Activated naive CD4-positive, alpha-beta T cell treated with anti-CD3 and anti-CD28 coated beads for 36 hours (primary cell): Measurements from ENCODE around the gene RAB44. TPM values are rescaled to one million over a fixed set of nuclear protein-coding genes. Genes with fewer than 3 reads are reported as not detected.
"Not testable (repeated sequence)": the region's sequence is repeated elsewhere in the genome, so short reads cannot be mapped to it uniquely, and the experiment has no call there.

Source experiments
- CTCF ChIA-PET: fragments of 350-600 bp; sonication (Branson Sonifier 250); formaldehyde crosslinking; loops from one replicate; lab custom pipeline; 2021; ENCODE audit warnings: antibody characterized with exemption; lab: Charles Lee
- DNase-seq: peaks from one replicate; pipeline ENCODE4 v3.0.0-alpha.2; 2020
- H3K27ac Mint-ChIP-seq: one replicate; pipeline ENCODE4 v1.8.0; 2021; ENCODE audit warnings: mild to moderate bottlenecking, mixed read lengths
- H3K27me3 Mint-ChIP-seq: one replicate; pipeline ENCODE4 v1.8.0; 2021; ENCODE audit warnings: low read depth, mixed read lengths
- H3K36me3 Mint-ChIP-seq: one replicate; pipeline ENCODE4 v1.8.0; 2021; ENCODE audit warnings: low read depth, mixed read lengths
- H3K4me1 Mint-ChIP-seq: one replicate; pipeline ENCODE4 v1.8.0; 2021; ENCODE audit warnings: low read depth, mixed read lengths
- H3K4me3 Mint-ChIP-seq: one replicate; pipeline ENCODE4 v1.8.0; 2021; ENCODE audit warnings: mild to moderate bottlenecking, moderate library complexity, mixed read lengths
- H3K9me3 Mint-ChIP-seq: one replicate; pipeline ENCODE4 v1.8.0; 2021; ENCODE audit warnings: mixed read lengths
- intact Hi-C: fragments of 100-400 bp; cut with micrococcal nuclease; formaldehyde crosslinking; loops from one replicate; pipeline ENCODE4 v1.15.1; 2023
- total RNA-seq, 2 experiments: library from RNA; stranded (reverse); gene quantifications; one replicate each; pipeline ENCODE4 v1.2.3, GENCODE V29; 2021

RAB44 gene, protein sequence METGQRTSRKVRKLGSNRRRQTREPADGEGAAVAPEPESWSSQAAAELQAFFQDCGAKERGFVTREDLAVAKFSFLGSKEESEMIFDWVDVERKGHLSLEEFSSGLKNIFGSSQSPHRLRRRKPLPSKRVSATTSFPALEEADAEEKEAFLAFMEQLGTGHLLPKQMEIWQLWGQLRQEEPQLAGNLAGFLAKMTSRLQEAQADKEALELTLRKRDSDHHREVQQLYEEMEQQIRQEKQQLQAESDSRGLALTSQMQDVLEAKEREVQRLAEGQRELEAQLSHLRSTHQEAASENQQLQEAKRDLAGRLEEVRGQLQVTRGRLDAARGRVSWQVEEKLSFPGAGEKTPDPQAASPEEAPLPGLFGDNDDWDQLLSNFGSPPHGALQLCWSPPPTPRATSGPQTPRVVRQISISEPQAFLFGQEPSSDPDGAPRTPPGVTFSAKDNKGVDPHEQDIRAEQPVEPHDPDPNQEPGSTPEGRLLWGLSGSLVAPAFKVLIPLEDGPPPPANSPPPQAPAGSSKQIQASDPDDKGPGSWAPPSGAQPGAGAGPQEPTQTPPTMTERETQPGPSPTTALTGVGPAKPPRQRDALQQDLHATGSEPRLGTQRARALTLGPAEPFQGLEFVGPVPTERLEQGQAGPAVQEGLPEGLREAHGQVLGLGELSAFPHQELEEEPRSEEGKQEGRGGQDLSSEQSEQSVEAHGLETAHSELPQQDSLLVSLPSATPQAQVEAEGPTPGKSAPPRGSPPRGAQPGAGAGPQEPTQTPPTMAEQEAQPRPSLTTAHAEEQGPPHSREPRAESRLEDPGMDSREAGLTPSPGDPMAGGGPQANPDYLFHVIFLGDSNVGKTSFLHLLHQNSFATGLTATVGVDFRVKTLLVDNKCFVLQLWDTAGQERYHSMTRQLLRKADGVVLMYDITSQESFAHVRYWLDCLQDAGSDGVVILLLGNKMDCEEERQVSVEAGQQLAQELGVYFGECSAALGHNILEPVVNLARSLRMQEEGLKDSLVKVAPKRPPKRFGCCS
- under 1 TPM in 1 of 2 experiments, not detected in 1; 0.05 TPM for total RNA-seq

DNA sequence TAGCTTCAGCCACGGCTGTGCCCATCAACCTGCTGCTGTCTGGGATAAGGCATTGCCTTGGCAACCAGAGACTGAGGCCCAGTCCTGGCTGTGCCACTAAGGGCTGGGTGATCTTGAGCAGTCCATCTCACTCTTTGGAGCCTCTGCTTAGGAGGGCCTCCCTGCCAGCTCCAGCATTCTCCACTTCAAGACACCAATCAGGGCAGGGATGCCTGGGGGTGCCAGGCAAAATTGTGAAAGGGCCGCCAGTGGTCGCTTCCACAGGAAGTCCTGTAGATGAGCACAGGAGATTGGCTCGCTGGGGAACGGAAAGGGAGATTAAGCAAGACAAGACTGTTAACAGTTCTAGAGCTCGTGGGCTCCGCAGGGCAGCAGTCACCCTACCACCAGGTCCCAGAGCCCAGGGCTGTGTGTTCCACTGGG lies at the start of gene RAB44:
TSS of gene RAB44 (plus strand) at position 346 of the 423 bp plus-strand sequence. CDS start 6,410 bp downstream, outside the sequence.
- intact Hi-C loops = no loop called here
- Mint-ChIP-seq H3K27me3 (peaks cover 5% of the 10 kb centered on the region), H3K4me1 (peaks cover 20% of the 10 kb centered on the region), H3K9me3 (no peaks in the 10 kb centered on the region), H3K36me3 (no peaks in the 10 kb centered on the region), H3K4me3 (no peak within 1 kb of the TSS), H3K27ac (no peak within 1 kb of the TSS)
- CTCF ChIA-PET = interaction anchor here (0.6 to 1.9 kb wide), 3 partner anchors 54 to 341 kb away, joined by 3 to 4 read pairs (median 4); no protein-coding TSS in a partner anchor
- DNase-seq = no peak

DNA sequence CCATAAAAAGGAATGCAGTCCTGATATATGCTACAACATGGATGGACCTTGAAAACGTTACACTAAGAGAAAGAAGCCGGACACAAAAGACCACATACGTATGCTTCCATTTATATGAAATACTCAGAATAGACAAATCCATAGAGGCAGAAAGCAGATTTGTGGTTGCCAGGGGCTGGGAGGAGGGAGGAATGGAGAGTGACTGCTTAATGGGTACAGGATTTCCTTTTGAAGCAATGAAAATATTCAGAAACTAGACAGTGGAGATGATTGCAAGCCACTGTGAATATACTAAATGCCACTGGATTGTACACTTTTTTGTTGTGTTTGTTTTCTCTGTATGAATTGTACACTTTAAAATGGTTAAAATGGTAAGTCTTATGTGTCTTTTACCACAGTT lies 48.5 kb upstream of the RAB44 start:
- Mint-ChIP-seq H3K4me3 (no peak overlapping the region), H3K36me3 (no peaks in the 10 kb centered on the region), H3K4me1 (no peaks in the 10 kb centered on the region), H3K27ac (no peak overlapping the region), H3K9me3 (no peaks in the 10 kb centered on the region), H3K27me3 (peaks cover 3% of the 10 kb centered on the region)
- CTCF ChIA-PET = interaction anchor here (1.2 kb wide), 1 partner anchor 8 kb away, joined by 3 read pairs; no protein-coding TSS in a partner anchor
- intact Hi-C loops = no loop called here
- no peak for DNase-seq

DNA sequence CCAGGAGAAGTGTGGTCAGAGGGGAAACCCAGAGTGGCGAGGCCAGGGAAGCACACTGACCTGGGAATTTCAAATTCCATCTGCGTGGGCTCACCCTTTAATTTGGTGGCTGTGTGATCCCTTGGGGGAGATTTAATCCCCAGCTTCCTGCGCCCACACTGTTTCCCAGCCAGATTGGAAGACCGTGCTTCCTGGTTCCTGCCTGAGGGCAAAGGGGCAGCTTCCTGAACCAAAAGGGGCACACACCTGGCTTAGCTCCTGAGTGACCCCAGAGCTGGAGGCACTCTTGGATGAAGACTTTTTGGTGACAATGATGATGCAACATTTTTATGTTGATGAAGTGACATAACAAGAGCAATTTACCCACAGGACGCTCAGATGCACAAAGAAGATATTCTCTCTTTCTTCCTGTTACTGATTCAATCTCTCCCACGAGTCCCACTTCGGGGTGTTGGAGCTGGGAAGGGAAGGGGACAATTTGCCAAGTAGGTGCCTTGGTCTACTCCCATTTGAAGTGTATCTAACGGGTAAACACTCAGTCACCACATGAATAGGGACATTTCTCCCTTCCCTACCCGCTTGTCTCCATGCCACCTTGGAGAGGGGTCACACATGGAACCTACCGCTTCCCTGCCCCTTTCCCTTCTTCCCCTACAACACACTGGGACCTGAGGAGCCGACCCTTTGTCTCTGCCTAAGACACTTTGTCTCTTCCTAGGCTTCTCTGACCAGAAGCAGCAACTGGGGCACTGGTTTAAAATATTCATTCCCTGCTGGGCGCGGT lies 47.7 kb upstream of the RAB44 start:
- CTCF ChIA-PET = no interaction called here
- no peak overlapping the region for H3K27ac Mint-ChIP-seq
- H3K9me3 Mint-ChIP-seq = no peaks in the 10 kb centered on the region
- no peak for DNase-seq
- H3K4me3 Mint-ChIP-seq = no peak overlapping the region
- H3K27me3 Mint-ChIP-seq = peaks cover 3% of the 10 kb centered on the region
- intact Hi-C loops = no loop called here
- H3K36me3 Mint-ChIP-seq = no peaks in the 10 kb centered on the region
- no peaks in the 10 kb centered on the region for H3K4me1 Mint-ChIP-seq

DNA sequence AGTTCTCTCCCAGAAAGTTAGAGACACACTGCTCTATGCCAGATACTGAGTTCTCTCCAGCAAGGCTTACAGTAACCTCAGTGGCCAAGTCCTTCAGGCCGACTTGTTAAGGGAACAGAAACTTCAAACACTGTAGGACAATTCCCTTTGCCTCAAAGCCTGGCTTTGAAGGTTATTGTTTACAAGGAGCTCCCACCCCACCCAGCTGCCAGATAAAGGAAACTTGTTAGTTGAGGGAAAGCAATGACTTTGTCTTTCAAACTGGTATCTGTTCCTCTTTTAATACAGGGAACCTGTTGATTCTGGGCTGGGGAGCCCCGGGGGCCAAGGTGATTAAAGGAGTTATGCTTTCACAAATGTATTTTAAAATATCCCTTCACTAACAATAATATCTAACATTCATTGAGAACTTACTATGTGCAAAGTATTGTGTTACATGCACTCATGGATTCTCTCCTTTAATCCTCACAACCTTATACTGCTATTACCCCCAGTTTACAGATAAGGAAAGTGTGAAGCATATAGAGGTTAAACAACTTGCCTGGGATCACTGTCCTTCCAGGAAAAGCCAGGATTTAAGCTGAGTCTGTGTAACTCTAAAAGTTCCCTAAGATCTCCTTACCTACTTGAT lies 46.7 kb upstream of the RAB44 start:
- no peak for DNase-seq
- no peak overlapping the region for H3K4me3 Mint-ChIP-seq
- CTCF ChIA-PET = no interaction called here
- H3K27ac Mint-ChIP-seq = no peak overlapping the region
- intact Hi-C loops = no loop called here
- no peaks in the 10 kb centered on the region for H3K36me3 Mint-ChIP-seq
- no peaks in the 10 kb centered on the region for H3K9me3 Mint-ChIP-seq
- H3K4me1 Mint-ChIP-seq = no peaks in the 10 kb centered on the region
- H3K27me3 Mint-ChIP-seq = peaks cover 8% of the 10 kb centered on the region

DNA sequence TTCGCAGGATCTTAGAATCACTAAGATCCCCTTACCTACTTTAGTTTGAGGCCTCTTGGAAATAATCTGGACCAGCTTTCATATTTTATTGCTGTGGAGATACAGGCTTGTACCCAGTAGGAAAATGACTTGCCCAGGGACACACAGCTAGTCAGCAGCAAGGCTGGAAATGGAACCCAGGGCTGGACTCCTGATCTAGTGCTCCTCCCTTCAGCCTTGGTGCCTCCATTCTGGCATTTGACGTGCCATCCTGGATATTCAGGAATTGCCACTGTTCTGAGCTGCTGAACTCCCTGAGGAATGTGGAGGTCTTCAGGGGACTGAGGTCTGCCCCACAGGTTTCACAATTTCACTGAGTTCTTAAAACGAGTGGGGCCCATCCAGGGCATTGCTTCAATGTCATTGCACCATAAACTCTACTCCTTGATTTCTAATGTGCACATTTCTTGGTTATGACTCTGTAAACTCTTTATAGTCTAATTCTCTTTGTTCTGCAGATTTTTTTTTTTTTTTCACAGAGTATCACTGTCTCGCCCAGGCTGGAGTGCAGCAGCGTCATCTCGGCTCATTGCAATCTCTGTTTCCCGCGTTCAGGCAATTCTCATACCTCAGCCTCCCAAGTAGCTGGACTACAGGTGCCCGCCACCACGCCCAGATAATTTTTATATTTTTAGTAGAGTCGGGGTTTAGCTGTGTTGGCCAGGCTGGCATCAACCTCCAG lies 45.8 kb upstream of the RAB44 start:
- Mint-ChIP-seq H3K36me3 (no peaks in the 10 kb centered on the region), H3K27ac (no peak overlapping the region), H3K4me1 (no peaks in the 10 kb centered on the region), H3K4me3 (no peak overlapping the region), H3K9me3 (no peaks in the 10 kb centered on the region), H3K27me3 (peaks cover 10% of the 10 kb centered on the region)
- intact Hi-C loops = no loop called here
- DNase-seq = no peak
- CTCF ChIA-PET = interaction anchor here (0.7 kb wide), 1 partner anchor 11 kb away, joined by 3 read pairs; no protein-coding TSS in a partner anchor

DNA sequence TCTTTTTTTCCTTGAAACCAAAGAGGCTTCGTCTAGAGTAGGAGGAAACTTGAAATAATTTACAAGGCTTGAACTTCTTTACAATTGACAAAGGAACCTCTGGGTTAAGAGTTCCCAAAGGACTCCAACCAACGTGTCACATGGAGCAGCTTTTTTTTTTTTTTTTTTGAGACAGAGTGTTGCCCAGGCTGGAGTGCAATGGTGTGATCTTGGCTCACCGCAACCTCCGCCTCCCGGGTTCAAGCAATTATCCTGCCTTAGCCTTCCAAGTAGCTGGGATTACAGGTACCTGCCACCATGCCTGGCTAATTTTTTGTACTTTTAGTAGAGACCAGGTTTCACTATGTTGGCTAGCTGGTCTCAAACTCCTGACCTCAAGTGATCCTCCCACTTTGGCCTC lies 43.2 kb upstream of the RAB44 start:
- H3K36me3 Mint-ChIP-seq, intact Hi-C loops, DNase-seq, H3K4me1 Mint-ChIP-seq, H3K9me3 Mint-ChIP-seq, H3K4me3 Mint-ChIP-seq, H3K27ac Mint-ChIP-seq: not testable (repeated sequence)
- CTCF ChIA-PET = interaction anchor here (1.6 kb wide), 1 partner anchor 105 kb away, joined by 8 read pairs; no protein-coding TSS in a partner anchor
- peaks cover 17% of the 10 kb centered on the region for H3K27me3 Mint-ChIP-seq

DNA sequence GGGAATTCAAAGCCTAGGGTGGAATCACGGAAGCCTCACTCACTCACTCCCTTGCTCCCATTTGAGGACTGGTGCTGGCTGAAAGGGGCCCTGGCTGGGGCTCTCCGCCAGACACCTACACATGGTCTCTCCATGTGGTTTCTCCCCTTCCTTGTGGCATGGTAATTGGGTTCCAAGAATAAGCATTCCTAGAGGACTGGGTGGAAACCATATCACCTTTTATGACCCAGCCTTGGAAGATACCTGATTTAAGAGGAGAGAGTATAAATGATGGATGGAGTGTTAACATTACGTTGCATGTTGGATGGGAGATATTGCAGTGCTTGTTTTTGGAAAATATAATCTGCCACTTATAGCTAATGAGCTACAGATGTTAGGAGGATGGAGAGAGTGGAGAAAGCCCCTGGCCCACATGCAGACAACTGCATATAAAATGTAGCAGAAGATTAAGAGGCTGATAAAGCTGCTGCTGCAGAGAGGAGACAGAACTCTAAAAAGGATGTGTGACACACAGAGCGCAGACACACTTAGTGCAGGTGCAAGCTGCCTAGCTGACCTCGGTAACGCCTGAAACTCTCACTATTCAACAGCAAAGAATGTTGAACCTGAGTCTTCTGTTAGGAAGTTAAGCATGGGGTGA lies 42.4 kb upstream of the RAB44 start:
- intact Hi-C loops = no loop called here
- no peak for DNase-seq
- H3K4me3 Mint-ChIP-seq = no peak overlapping the region
- H3K4me1 Mint-ChIP-seq = no peaks in the 10 kb centered on the region
- no peaks in the 10 kb centered on the region for H3K9me3 Mint-ChIP-seq
- H3K27ac Mint-ChIP-seq = no peak overlapping the region
- CTCF ChIA-PET = interaction anchor here (0.8 to 1.6 kb wide), 2 partner anchors 40 to 104 kb away, joined by 3 to 8 read pairs; no protein-coding TSS in a partner anchor
- peaks cover 22% of the 10 kb centered on the region for H3K27me3 Mint-ChIP-seq
- no peaks in the 10 kb centered on the region for H3K36me3 Mint-ChIP-seq

DNA sequence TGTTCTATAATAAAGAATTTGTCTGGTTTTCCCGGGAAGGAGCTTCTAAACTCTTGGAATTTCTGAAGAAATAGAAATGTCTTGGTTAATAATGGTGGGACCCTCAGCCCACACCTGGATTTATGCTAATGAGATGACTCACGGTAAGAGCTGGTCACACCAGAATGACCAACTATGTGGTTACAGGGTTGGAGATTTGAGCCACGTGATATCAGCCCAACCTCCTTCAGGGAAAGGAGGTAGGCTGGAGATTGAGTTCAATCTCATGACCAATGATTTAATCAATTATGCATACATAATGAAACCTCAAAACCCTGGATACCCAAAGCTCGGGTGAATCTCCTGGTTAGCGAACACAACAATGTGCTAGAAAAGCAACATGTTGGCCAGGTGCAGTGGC lies 41.2 kb upstream of the RAB44 start:
- Mint-ChIP-seq H3K27ac (no peak overlapping the region), H3K4me3 (no peak overlapping the region), H3K4me1 (no peaks in the 10 kb centered on the region), H3K27me3 (peaks cover 22% of the 10 kb centered on the region), H3K9me3 (no peaks in the 10 kb centered on the region), H3K36me3 (no peaks in the 10 kb centered on the region)
- CTCF ChIA-PET = interaction anchor here (0.6 to 1.0 kb wide), 2 partner anchors 8 to 111 kb away, joined by 3 read pairs; no protein-coding TSS in a partner anchor
- intact Hi-C loops = no loop called here
- DNase-seq = no peak

DNA sequence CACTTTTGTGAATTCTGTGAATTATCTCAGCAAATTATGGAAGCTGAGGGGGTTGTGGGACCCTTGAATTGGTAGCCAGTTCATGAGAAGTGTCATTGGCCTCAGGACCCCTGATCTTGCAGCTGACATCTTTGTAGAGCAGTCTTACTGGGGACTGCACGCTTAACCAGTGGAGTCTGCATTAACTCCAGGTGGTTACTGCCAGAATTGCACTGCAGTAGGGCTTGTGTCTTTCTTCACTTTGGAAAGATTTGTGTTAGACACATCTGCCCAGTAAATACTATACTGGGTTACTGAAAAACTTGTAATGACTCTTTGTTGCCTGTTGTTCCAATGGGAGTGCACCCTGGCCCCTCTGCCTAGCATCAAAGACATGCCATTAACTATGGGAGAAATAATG lies 40.4 kb upstream of the RAB44 start:
- no peak overlapping the region for H3K27ac Mint-ChIP-seq
- intact Hi-C loops = no loop called here
- H3K9me3 Mint-ChIP-seq = no peaks in the 10 kb centered on the region
- CTCF ChIA-PET = interaction anchor here (1.0 kb wide), 1 partner anchor 110 kb away, joined by 3 read pairs; no protein-coding TSS in a partner anchor
- H3K27me3 Mint-ChIP-seq = peaks cover 22% of the 10 kb centered on the region
- no peak overlapping the region for H3K4me3 Mint-ChIP-seq
- H3K36me3 Mint-ChIP-seq = no peaks in the 10 kb centered on the region
- no peak for DNase-seq
- H3K4me1 Mint-ChIP-seq = peaks cover 3% of the 10 kb centered on the region

DNA sequence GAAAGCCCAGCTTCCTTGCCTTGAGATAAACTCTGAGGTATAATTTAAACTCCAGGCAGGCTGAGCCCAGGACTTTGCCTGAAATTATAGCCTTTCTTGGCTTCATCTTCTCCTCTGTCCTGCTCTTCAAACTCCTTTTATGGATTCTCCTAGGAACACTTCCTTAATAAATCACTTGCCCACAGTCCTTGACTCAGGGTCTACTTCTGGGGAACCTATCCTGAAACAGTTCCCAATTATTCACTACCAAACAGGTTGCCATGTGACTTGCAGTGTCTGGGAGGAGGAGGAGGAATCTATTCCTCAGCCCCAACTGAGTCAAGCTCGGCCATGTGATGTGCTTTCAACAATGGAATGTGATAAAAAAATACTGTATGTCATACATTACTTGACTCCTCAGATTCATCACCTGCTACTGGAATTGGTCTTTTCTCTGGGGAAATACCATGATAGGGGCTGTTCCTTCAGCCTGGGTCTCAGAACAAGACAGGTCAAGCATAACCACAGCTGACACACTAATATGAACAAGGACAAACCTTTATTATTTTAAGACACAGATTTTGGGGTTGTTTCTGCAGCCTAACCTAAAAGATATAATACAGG lies 39.6 kb upstream of the RAB44 start:
- peaks cover 22% of the 10 kb centered on the region for H3K27me3 Mint-ChIP-seq

More for the DNA sequence above, 39.6 kb upstream of the RAB44 start:
- intact Hi-C loops = no loop called here
- no peak for DNase-seq
- Mint-ChIP-seq H3K27ac (no peak overlapping the region), H3K4me1 (peaks cover 11% of the 10 kb centered on the region), H3K4me3 (no peak overlapping the region), H3K36me3 (no peaks in the 10 kb centered on the region), H3K9me3 (no peaks in the 10 kb centered on the region)
- CTCF ChIA-PET = no interaction called here
